WTC11 (cell line): ENCODE results near the gene PLD5. TPM values are rescaled to one million over a fixed set of nuclear protein-coding genes. Genes with fewer than 3 reads are reported as not detected.
A peak's percentile ranks its signal among the peaks of the same experiment; 100 is the strongest.
"Not testable (repeated sequence)": the region's sequence is repeated elsewhere in the genome, so short reads cannot be mapped to it uniquely, and the experiment has no call there.

ENCODE experiments used
- ATAC-seq: fragments of 200-7000 bp; cut with Tn5 transposase; 2 replicates; pipeline ENCODE4 v1.10.0; 2021; ENCODE audit warnings: mild to moderate bottlenecking, moderate library complexity
- CTCF ChIA-PET: fragments of 300-600 bp; sonication (Branson Sonifier 250); formaldehyde crosslinking; loops from one replicate; lab custom pipeline; 2021; ENCODE audit warnings: antibody characterized with exemption; lab: Charles Lee
- POLR2A ChIA-PET: fragments of 350-600 bp; sonication (Branson Sonifier 250); formaldehyde crosslinking; loops from one replicate; lab custom pipeline; 2021; ENCODE audit warnings: antibody characterized with exemption; lab: Charles Lee
- DNase-seq: peaks from one replicate; pipeline ENCODE4 v3.0.0; 2021; ENCODE audit warnings: low spot score
- H3K27ac Mint-ChIP-seq: 2 replicates; pipeline ENCODE4 v1.8.0; 2021; ENCODE audit warnings: mixed read lengths
- H3K27me3 Mint-ChIP-seq: 2 replicates; pipeline ENCODE4 v1.8.0; 2021; ENCODE audit warnings: low read depth, mild to moderate bottlenecking, moderate library complexity, mixed read lengths
- H3K36me3 Mint-ChIP-seq: 2 replicates; pipeline ENCODE4 v1.8.0; 2021; ENCODE audit warnings: mixed read lengths
- H3K4me1 Mint-ChIP-seq: 2 replicates; pipeline ENCODE4 v1.8.0; 2022; ENCODE audit warnings: mixed read lengths
- H3K4me3 Mint-ChIP-seq: 2 replicates; pipeline ENCODE4 v1.8.0; 2021; ENCODE audit warnings: mild to moderate bottlenecking, moderate library complexity, mixed read lengths
- H3K9me3 Mint-ChIP-seq: 2 replicates; pipeline ENCODE4 v1.8.0; 2021; ENCODE audit warnings: mixed read lengths
- CBFB ChIP-seq: sonication (generic); formaldehyde crosslinking; IDR thresholded peaks from 2 replicates; pipeline ENCODE4 v1.8.1; 2022; ENCODE audit warnings: mild to moderate bottlenecking, low read depth, missing genetic modification reagents
- CREB1 ChIP-seq: sonication (generic); formaldehyde crosslinking; IDR thresholded peaks from 2 replicates; pipeline ENCODE4 v1.8.0; 2023; ENCODE audit warnings: mild to moderate bottlenecking, missing genetic modification reagents
- GABPB1 ChIP-seq: sonication (generic); formaldehyde crosslinking; IDR thresholded peaks from 2 replicates; pipeline ENCODE4 v1.8.1; 2023; ENCODE audit warnings: mild to moderate bottlenecking, missing genetic modification reagents
- GTF2I ChIP-seq: fragments of 250-450 bp; sonication (Bioruptor Pico); conservative IDR thresholded peaks from 2 replicates; pipeline ENCODE4 v1.4.0; 2021; ENCODE audit warnings: mild to moderate bottlenecking
- IRF2 ChIP-seq: sonication (generic); formaldehyde crosslinking; IDR thresholded peaks from 2 replicates; pipeline ENCODE4 v1.8.0; 2022; ENCODE audit warnings: low read depth, missing genetic modification reagents, borderline replicate concordance
- KAT7 ChIP-seq: sonication (generic); formaldehyde crosslinking; IDR thresholded peaks from 2 replicates; pipeline ENCODE4 v1.8.1; 2023; ENCODE audit warnings: missing genetic modification reagents, mild to moderate bottlenecking, borderline replicate concordance
- MYBL2 ChIP-seq: sonication (generic); formaldehyde crosslinking; IDR thresholded peaks from 2 replicates; pipeline ENCODE4 v1.8.1; 2023; ENCODE audit warnings: mild to moderate bottlenecking, moderate library complexity, missing genetic modification reagents
- NFATC4 ChIP-seq: fragments of 250-450 bp; sonication (Bioruptor Pico); IDR thresholded peaks from 2 replicates; pipeline ENCODE4 v1.9.0; 2021; ENCODE audit warnings: mild to moderate bottlenecking
- NR1H2 ChIP-seq: sonication (generic); formaldehyde crosslinking; IDR thresholded peaks from 2 replicates; pipeline ENCODE4 v1.9.0; 2021; ENCODE audit warnings: mild to moderate bottlenecking, moderate library complexity, missing genetic modification reagents
- RORB ChIP-seq: fragments of 250-450 bp; sonication (Bioruptor Pico); IDR thresholded peaks from 2 replicates; pipeline ENCODE4 v1.9.0; 2021; ENCODE audit warnings: mild to moderate bottlenecking
- SMAD4 ChIP-seq: sonication (generic); formaldehyde crosslinking; IDR thresholded peaks from 2 replicates; pipeline ENCODE4 v1.8.0; 2022; ENCODE audit warnings: mild to moderate bottlenecking, missing genetic modification reagents
- SOX15 ChIP-seq: fragments of 250-450 bp; sonication (Bioruptor Pico); IDR thresholded peaks from 2 replicates; pipeline ENCODE4 v1.9.0; 2021; ENCODE audit warnings: mild to moderate bottlenecking
- TEAD1 ChIP-seq: sonication (generic); formaldehyde crosslinking; IDR thresholded peaks from 2 replicates; pipeline ENCODE4 v1.8.0; 2022; ENCODE audit warnings: mild to moderate bottlenecking, missing genetic modification reagents
- TP53 ChIP-seq: sonication (generic); formaldehyde crosslinking; IDR thresholded peaks from 2 replicates; pipeline ENCODE4 v1.8.1; 2023; ENCODE audit warnings: mild to moderate bottlenecking, missing genetic modification reagents
- ZNF121 ChIP-seq: sonication (generic); formaldehyde crosslinking; IDR thresholded peaks from 2 replicates; pipeline ENCODE4 v1.8.0; 2023; ENCODE audit warnings: missing genetic modification reagents
- ZNF423 ChIP-seq: fragments of 250-450 bp; sonication (Bioruptor Pico); IDR thresholded peaks from 2 replicates; pipeline ENCODE4 v2.1.2; 2022; ENCODE audit warnings: mild to moderate bottlenecking, moderate library complexity
- ZNF671 ChIP-seq: fragments of 250-450 bp; sonication (Bioruptor Pico); IDR thresholded peaks from 2 replicates; pipeline ENCODE4 v1.8.0; 2021; ENCODE audit warnings: mild to moderate bottlenecking
- total RNA-seq: library from RNA; stranded (reverse); gene quantifications from 3 replicates; pipeline ENCODE4 v1.2.3, GENCODE V29; 2021
- TF ChIP-seq, protein P1 (sequence below): fragments of 250-450 bp; sonication (Bioruptor Pico); IDR thresholded peaks from 2 replicates; pipeline ENCODE4 v2.1.2; 2022; ENCODE audit warnings: mild to moderate bottlenecking, moderate library complexity
- TF ChIP-seq, protein P2 (sequence below): fragments of 250-450 bp; sonication (Bioruptor Pico); IDR thresholded peaks from 2 replicates; pipeline ENCODE4 v1.9.0; 2021; ENCODE audit warnings: mild to moderate bottlenecking
- TF ChIP-seq, protein P3 (sequence below): fragments of 200-600 bp; IDR thresholded peaks from 2 replicates; pipeline ENCODE4 v1.8.0; 2022; ENCODE audit warnings: antibody characterized with exemption
- TF ChIP-seq, protein P4 (sequence below): sonication (generic); formaldehyde crosslinking; conservative IDR thresholded peaks from 2 replicates; pipeline ENCODE4 v1.8.1; 2022; ENCODE audit warnings: mild to moderate bottlenecking, missing genetic modification reagents
- TF ChIP-seq, protein P5 (sequence below): sonication (generic); formaldehyde crosslinking; IDR thresholded peaks from 2 replicates; pipeline ENCODE4 v1.8.1; 2023; ENCODE audit warnings: mild to moderate bottlenecking, moderate library complexity, missing genetic modification reagents

PLD5 gene
- total RNA-seq, 1 experiment from 2014 or later, result 6.4 TPM

DNA sequence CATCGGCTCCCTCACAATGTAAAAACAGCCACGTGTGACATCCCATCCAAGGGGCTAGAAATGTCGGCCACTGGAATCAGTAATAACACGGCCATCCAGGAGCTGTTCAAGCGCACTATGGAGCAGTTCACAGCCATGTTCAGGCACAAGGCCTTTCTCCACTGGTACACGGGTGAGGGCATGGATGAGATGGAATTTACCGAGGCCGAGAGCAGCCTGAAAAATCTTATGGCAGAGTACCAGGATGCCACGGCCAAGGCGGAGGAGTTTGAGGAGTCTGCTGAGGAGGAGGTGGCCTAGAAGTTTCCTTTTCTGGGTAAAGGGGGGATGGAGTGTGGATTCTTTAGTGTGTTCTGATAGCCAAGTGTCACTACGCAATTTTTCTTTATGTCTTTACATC lies 464.5 kb downstream of the PLD5 start:
- POLR2A ChIA-PET, result no interaction called here
- H3K4me3 Mint-ChIP-seq, result no peak overlapping the region
- ATAC-seq, result no peak
- H3K27ac Mint-ChIP-seq, result no peak overlapping the region
- no peaks in the 10 kb centered on the region for H3K36me3 Mint-ChIP-seq
- peaks cover 27% of the 10 kb centered on the region for H3K4me1 Mint-ChIP-seq
- DNase-seq, result no peak
- no peaks in the 10 kb centered on the region for H3K27me3 Mint-ChIP-seq
- TF ChIP-seq NR1H2 (CRISPR knock-in tag), result no peak
- TF ChIP-seq GTF2I (CRISPR knock-in tag), result no peak
- TF ChIP-seq, protein P1, sequence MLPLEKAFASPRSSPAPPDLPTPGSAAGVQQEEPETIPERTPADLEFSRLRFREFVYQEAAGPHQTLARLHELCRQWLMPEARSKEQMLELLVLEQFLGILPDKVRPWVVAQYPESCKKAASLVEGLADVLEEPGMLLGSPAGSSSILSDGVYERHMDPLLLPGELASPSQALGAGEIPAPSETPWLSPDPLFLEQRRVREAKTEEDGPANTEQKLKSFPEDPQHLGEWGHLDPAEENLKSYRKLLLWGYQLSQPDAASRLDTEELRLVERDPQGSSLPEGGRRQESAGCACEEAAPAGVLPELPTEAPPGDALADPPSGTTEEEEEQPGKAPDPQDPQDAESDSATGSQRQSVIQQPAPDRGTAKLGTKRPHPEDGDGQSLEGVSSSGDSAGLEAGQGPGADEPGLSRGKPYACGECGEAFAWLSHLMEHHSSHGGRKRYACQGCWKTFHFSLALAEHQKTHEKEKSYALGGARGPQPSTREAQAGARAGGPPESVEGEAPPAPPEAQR (CRISPR knock-in tag), result no peak
- TF ChIP-seq TEAD1 (CRISPR knock-in tag), result no peak
- no peak for TF ChIP-seq KAT7
- TF ChIP-seq CBFB (CRISPR knock-in tag), result no peak
- no peak for TF ChIP-seq GABPB1
- no peaks in the 10 kb centered on the region; the same call in 1 of the 2 replicates for H3K9me3 Mint-ChIP-seq
- CTCF ChIA-PET, result no interaction called here

DNA sequence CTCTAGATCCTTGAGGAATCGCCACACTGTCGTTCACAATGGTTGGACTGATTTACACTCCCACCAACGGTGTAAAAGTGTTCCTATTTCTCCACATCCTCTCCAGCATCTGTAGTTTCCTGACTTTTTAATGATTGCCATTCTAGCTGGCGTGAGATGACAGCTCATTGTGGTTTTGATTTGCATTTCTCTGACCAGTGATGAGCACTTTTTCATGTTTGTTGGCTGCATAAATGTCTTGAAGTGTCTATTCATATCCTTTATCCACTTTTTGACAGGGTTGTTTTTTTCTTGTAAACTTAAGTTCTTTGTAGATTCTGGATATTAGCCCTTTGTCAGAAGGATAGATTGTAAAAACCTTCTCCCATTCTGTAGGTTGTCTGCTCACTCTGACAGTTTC lies 465.9 kb downstream of the PLD5 start:
- H3K4me1 Mint-ChIP-seq, result peaks cover 36% of the 10 kb centered on the region
- DNase-seq, H3K27me3 Mint-ChIP-seq, CTCF ChIA-PET, H3K36me3 Mint-ChIP-seq, ATAC-seq, H3K27ac Mint-ChIP-seq, H3K9me3 Mint-ChIP-seq, H3K4me3 Mint-ChIP-seq, POLR2A ChIA-PET: not testable (repeated sequence)

DNA sequence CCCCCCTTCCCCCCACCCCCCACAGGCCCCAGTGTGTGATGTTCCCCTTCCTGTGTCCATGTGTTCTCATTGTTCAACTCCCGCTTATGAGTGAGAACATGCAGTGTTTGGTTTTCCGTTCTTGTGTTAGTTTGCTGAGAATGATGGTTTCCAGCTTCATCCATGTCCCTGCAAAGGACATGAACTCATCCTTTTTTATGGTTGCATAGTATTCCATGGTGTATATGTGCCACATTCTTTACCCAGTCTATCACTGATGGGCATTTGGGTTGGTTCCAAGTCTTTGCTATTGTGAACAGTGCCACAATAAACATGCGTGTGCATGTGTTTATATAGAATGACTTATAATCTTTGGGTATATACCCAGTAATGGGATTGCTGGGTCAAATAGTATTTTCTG lies 466.3 kb downstream of the PLD5 start:
- POLR2A ChIA-PET, CTCF ChIA-PET, H3K9me3 Mint-ChIP-seq, ATAC-seq, H3K27ac Mint-ChIP-seq, H3K36me3 Mint-ChIP-seq, H3K27me3 Mint-ChIP-seq, H3K4me3 Mint-ChIP-seq, DNase-seq: not testable (repeated sequence)
- peaks cover 40% of the 10 kb centered on the region for H3K4me1 Mint-ChIP-seq

DNA sequence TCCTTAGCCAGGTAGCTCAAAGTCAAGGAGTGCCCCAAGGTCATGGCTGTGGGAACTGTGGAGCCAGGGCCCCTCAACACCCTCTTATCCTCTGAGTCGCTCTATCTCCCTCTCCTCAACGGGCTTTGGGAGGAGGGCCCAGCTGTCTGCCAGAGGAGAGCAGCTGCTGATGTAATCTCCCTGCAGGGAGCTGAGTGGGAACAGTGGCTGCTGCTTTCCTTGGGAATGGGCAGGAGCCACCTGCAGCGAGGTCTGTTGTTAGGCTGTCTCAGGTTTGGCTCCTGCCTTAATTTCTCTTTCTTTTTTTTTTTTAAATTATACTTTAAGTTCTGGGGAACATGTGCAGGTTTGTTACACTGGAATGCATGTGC lies 466.8 kb downstream of the PLD5 start:
- peak; percentile 65 for ATAC-seq
- peak; percentile 21 for DNase-seq

DNA sequence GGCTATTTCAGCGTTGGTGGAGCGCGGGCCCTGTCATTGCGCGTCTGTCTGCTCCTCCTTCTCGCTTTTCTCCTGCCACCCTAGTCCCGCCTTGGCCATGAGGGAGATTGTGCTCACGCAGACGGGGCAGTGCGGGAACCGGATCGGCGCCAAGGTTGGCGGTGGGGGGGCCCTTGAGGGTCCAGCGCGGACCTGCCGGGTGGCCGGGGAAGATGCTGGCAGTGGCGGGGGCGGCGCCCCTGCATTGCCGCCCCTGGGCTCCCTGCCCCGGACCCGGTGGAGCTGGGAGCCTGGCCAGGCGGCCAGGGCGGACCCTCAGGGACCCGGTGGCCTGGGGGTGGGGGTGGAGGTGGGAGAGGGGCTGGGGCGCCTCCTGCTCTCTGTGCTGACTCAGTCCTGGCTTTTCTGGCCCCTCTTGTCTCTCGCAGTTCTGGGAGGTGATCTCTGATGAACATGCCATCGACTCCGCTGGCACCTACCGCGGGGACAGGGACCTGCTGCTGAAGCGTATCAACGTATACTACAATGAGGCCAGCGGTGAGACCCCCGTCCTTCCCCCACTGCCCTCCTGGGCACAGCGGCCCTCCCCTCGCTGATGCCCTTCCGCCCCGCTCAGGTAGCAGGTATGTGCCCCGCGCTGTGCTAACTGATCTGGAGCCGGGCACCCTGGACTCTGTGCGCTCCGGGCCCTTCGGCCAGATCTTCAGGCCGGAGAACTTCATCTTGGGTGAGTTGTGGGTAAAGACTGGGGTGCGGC lies 467.3 kb downstream of the PLD5 start:
- Mint-ChIP-seq H3K9me3 (peaks cover under 1% of the 10 kb centered on the region), H3K4me3 (no peak overlapping the region), H3K36me3 (peaks cover 2% of the 10 kb centered on the region; the same call in 1 of the 2 replicates), H3K27me3 (no peaks in the 10 kb centered on the region), H3K4me1 (peaks cover 50% of the 10 kb centered on the region), H3K27ac (no peak overlapping the region)
- CTCF ChIA-PET, result no interaction called here
- no peak for ATAC-seq
- POLR2A ChIA-PET, result no interaction called here
- TF ChIP-seq, protein P2, sequence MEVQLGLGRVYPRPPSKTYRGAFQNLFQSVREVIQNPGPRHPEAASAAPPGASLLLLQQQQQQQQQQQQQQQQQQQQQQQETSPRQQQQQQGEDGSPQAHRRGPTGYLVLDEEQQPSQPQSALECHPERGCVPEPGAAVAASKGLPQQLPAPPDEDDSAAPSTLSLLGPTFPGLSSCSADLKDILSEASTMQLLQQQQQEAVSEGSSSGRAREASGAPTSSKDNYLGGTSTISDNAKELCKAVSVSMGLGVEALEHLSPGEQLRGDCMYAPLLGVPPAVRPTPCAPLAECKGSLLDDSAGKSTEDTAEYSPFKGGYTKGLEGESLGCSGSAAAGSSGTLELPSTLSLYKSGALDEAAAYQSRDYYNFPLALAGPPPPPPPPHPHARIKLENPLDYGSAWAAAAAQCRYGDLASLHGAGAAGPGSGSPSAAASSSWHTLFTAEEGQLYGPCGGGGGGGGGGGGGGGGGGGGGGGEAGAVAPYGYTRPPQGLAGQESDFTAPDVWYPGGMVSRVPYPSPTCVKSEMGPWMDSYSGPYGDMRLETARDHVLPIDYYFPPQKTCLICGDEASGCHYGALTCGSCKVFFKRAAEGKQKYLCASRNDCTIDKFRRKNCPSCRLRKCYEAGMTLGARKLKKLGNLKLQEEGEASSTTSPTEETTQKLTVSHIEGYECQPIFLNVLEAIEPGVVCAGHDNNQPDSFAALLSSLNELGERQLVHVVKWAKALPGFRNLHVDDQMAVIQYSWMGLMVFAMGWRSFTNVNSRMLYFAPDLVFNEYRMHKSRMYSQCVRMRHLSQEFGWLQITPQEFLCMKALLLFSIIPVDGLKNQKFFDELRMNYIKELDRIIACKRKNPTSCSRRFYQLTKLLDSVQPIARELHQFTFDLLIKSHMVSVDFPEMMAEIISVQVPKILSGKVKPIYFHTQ, result no peak
- TF ChIP-seq TP53 (CRISPR knock-in tag) (no peak), ZNF121 (CRISPR knock-in tag) (no peak), NFATC4 (CRISPR knock-in tag) (no peak), ZNF671 (CRISPR knock-in tag) (no peak), SOX15 (no peak), RORB (CRISPR knock-in tag) (no peak), CREB1 (CRISPR knock-in tag) (no peak)
- TF ChIP-seq, protein P3, sequence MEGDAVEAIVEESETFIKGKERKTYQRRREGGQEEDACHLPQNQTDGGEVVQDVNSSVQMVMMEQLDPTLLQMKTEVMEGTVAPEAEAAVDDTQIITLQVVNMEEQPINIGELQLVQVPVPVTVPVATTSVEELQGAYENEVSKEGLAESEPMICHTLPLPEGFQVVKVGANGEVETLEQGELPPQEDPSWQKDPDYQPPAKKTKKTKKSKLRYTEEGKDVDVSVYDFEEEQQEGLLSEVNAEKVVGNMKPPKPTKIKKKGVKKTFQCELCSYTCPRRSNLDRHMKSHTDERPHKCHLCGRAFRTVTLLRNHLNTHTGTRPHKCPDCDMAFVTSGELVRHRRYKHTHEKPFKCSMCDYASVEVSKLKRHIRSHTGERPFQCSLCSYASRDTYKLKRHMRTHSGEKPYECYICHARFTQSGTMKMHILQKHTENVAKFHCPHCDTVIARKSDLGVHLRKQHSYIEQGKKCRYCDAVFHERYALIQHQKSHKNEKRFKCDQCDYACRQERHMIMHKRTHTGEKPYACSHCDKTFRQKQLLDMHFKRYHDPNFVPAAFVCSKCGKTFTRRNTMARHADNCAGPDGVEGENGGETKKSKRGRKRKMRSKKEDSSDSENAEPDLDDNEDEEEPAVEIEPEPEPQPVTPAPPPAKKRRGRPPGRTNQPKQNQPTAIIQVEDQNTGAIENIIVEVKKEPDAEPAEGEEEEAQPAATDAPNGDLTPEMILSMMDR, result no peak
- TF ChIP-seq, protein P4, sequence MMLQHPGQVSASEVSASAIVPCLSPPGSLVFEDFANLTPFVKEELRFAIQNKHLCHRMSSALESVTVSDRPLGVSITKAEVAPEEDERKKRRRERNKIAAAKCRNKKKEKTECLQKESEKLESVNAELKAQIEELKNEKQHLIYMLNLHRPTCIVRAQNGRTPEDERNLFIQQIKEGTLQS, result no peak
- TF ChIP-seq, protein P5, sequence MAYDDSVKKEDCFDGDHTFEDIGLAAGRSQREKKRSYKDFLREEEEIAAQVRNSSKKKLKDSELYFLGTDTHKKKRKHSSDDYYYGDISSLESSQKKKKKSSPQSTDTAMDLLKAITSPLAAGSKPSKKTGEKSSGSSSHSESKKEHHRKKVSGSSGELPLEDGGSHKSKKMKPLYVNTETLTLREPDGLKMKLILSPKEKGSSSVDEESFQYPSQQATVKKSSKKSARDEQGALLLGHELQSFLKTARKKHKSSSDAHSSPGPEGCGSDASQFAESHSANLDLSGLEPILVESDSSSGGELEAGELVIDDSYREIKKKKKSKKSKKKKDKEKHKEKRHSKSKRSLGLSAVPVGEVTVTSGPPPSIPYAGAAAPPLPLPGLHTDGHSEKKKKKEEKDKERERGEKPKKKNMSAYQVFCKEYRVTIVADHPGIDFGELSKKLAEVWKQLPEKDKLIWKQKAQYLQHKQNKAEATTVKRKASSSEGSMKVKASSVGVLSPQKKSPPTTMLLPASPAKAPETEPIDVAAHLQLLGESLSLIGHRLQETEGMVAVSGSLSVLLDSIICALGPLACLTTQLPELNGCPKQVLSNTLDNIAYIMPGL (CRISPR knock-in tag), result no peak
- no peak for DNase-seq

More for the DNA sequence above, 466.8 kb downstream of the PLD5 start:
- H3K27ac Mint-ChIP-seq, result no peak overlapping the region
- ChIA-PET CTCF (no interaction called here), POLR2A (no interaction called here)
- H3K4me3 Mint-ChIP-seq, result no peak overlapping the region
- H3K9me3 Mint-ChIP-seq, result no peaks in the 10 kb centered on the region; the same call in 1 of the 2 replicates
- TF ChIP-seq GTF2I (CRISPR knock-in tag) (no peak), ZNF423 (0 out of 2 replicates have a peak, but pooled peaks have one; percentile 39), IRF2 (CRISPR knock-in tag) (no peak), MYBL2 (CRISPR knock-in tag) (no peak), SMAD4 (CRISPR knock-in tag) (no peak)
- peaks cover 44% of the 10 kb centered on the region for H3K4me1 Mint-ChIP-seq
- no peaks in the 10 kb centered on the region for H3K27me3 Mint-ChIP-seq
- no peaks in the 10 kb centered on the region for H3K36me3 Mint-ChIP-seq
